ENCODE measurements around the gene PDCD1LG2. TPM values are rescaled to one million over a fixed set of nuclear protein-coding genes. Genes with fewer than 3 reads are reported as not detected.

The PDCD1LG2 gene
- total RNA-seq, 2 donors from 2014 or later, result 1.4 TPM; not detected in 1

GRCh38 chr9:5611321-5612184 lies 101.2 kb downstream of the PDCD1LG2 start:
- TF ChIP-seq CTCF (IDR thresholded peaks at IDR 0.05) (no peak), POLR2A (IDR thresholded peaks at IDR 0.05) (no peak)
- no peaks in the 10 kb centered on the region for H3K27me3 ChIP-seq (replicated peaks; ENCODE audit: insufficient read depth)
- no peaks in the 10 kb centered on the region for H3K9me3 ChIP-seq
- H3K4me3 ChIP-seq, result no peak overlapping the region
- intact Hi-C loops (cut with DNase I), result no loop called here
- no peak for DNase-seq (ENCODE audit: low spot score)
- H3K36me3 ChIP-seq, result no peaks in the 10 kb centered on the region
- 60% methylated on average over 6 of the region's 6 CpGs for WGBS
- H3K4me1 ChIP-seq (replicated peaks), result no peaks in the 10 kb centered on the region
- no peak overlapping the region for H3K27ac ChIP-seq

- intact Hi-C loops (cut with DNase I), result no loop called here
These were observed 101.8 kb downstream of the PDCD1LG2 start for GRCh38 chr9:5612185-5612530.

GRCh38 chr9:5614192-5614591 lies 103.9 kb downstream of the PDCD1LG2 start:
- H3K4me1 ChIP-seq (replicated peaks), result no peaks in the 10 kb centered on the region
- H3K27me3 ChIP-seq (replicated peaks; ENCODE audit: insufficient read depth), result no peaks in the 10 kb centered on the region
- TF ChIP-seq POLR2A (IDR thresholded peaks at IDR 0.05) (no peak), POLR2AphosphoS5 (IDR thresholded peaks at IDR 0.05) (no peak), CTCF (IDR thresholded peaks at IDR 0.05) (no peak)
- H3K27ac ChIP-seq, result no peak overlapping the region
- no peak overlapping the region for H3K4me3 ChIP-seq
- no peak for DNase-seq (ENCODE audit: low spot score)
- no peaks in the 10 kb centered on the region for H3K36me3 ChIP-seq
- intact Hi-C loops (cut with DNase I), result no loop called here
- no peaks in the 10 kb centered on the region for H3K9me3 ChIP-seq
- 94% methylated on average over 4 of the region's 4 CpGs for WGBS

More at GRCh38 chr9:5612185-5612530, 101.8 kb downstream of the PDCD1LG2 start:
- H3K9me3 ChIP-seq, result no peaks in the 10 kb centered on the region
- TF ChIP-seq CTCF (IDR thresholded peaks at IDR 0.05), result no peak
- no peak for TF ChIP-seq POLR2A (IDR thresholded peaks at IDR 0.05)
- TF ChIP-seq POLR2AphosphoS5 (IDR thresholded peaks at IDR 0.05), result no peak
- no peak for DNase-seq (ENCODE audit: low spot score)
- no peaks in the 10 kb centered on the region for H3K4me1 ChIP-seq (replicated peaks)
- no peak overlapping the region for H3K4me3 ChIP-seq
- no peak overlapping the region for H3K27ac ChIP-seq
- H3K36me3 ChIP-seq, result no peaks in the 10 kb centered on the region
- no peaks in the 10 kb centered on the region for H3K27me3 ChIP-seq (replicated peaks; ENCODE audit: insufficient read depth)

GRCh38 chr9:5614985-5615384 lies 104.7 kb downstream of the PDCD1LG2 start:
- intact Hi-C loops (cut with DNase I), result no loop called here
- Histone ChIP-seq H3K36me3 (no peaks in the 10 kb centered on the region), H3K27ac (no peak overlapping the region), H3K27me3 (replicated peaks; ENCODE audit: insufficient read depth) (no peaks in the 10 kb centered on the region), H3K4me1 (replicated peaks) (no peaks in the 10 kb centered on the region), H3K9me3 (no peaks in the 10 kb centered on the region), H3K4me3 (no peak overlapping the region)
- no peak for DNase-seq (ENCODE audit: low spot score)
- WGBS, result 79% methylated on average over 3 of the region's 3 CpGs
- TF ChIP-seq POLR2A (IDR thresholded peaks at IDR 0.05) (no peak), POLR2AphosphoS5 (IDR thresholded peaks at IDR 0.05) (no peak), CTCF (IDR thresholded peaks at IDR 0.05) (no peak)

- Histone ChIP-seq H3K36me3 (no peaks in the 10 kb centered on the region), H3K9me3 (no peaks in the 10 kb centered on the region), H3K4me1 (replicated peaks) (no peaks in the 10 kb centered on the region), H3K27ac (no peak overlapping the region), H3K4me3 (no peak overlapping the region), H3K27me3 (replicated peaks; ENCODE audit: insufficient read depth) (no peaks in the 10 kb centered on the region)
- intact Hi-C loops (cut with DNase I), result no loop called here
- no peak for TF ChIP-seq POLR2A (IDR thresholded peaks at IDR 0.05)
- TF ChIP-seq POLR2AphosphoS5 (IDR thresholded peaks at IDR 0.05), result no peak
- no peak for TF ChIP-seq CTCF (IDR thresholded peaks at IDR 0.05)
- DNase-seq (ENCODE audit: low spot score), result no peak
These were observed 107.4 kb downstream of the PDCD1LG2 start for GRCh38 chr9:5617749-5618148.
